Measurements from ENCODE around the gene TCERG1.

The TCERG1 gene

DNA sequence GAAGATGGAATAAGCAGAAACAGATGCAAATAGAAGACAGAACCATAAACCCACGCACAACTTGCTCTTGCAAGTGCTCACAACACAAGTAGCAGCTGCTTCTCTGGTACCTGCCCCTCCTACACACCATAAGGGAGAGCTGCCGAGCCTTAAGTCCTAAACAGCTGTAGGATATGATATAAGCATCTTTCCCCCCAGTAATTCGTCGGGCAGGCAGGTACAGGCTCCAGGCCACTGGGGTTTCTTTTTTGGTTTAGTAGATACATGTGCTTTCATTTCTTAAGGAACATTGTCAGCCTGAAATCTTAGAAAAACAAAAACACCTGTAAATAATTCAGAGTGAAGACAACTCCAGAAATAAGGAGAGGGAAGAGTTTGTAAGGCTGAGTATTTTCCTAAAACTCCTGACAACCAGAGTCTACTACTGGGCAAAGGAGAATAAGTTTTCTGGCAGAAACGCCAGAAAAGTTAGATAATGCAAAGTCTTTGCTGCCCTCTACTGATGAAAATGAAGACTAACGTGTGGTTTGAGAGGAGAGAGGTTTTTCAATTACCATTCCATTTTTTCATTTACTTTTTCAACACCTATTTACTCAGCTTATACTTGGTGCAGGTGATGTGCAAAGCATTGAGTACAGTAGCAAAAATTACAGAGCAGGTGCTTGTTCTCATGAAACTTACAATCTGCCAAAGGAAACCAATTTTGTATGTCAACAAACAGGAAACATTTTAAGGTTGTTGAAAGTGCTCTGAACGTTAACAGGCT, 20.1 kb upstream of the TCERG1 start:
- no peaks in the 10 kb centered on the region; the same call in 1 of the 2 replicates for H3K27me3 ChIP-seq (replicated peaks; ENCODE audit: control insufficient read depth, insufficient read depth, low read length)
- TF ChIP-seq, protein P1, sequence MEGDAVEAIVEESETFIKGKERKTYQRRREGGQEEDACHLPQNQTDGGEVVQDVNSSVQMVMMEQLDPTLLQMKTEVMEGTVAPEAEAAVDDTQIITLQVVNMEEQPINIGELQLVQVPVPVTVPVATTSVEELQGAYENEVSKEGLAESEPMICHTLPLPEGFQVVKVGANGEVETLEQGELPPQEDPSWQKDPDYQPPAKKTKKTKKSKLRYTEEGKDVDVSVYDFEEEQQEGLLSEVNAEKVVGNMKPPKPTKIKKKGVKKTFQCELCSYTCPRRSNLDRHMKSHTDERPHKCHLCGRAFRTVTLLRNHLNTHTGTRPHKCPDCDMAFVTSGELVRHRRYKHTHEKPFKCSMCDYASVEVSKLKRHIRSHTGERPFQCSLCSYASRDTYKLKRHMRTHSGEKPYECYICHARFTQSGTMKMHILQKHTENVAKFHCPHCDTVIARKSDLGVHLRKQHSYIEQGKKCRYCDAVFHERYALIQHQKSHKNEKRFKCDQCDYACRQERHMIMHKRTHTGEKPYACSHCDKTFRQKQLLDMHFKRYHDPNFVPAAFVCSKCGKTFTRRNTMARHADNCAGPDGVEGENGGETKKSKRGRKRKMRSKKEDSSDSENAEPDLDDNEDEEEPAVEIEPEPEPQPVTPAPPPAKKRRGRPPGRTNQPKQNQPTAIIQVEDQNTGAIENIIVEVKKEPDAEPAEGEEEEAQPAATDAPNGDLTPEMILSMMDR (IDR thresholded peaks at IDR 0.05; ENCODE audit: insufficient read depth, low read length, poor library complexity, severe bottlenecking): peak; percentile 63
- no peaks in the 10 kb centered on the region for H3K36me3 ChIP-seq (ENCODE audit: control insufficient read depth, insufficient read depth, low read length)
- no peak for DNase-seq (ENCODE audit: extremely low read depth, insufficient read length)
- H3K4me3 ChIP-seq (replicated peaks; ENCODE audit: low read depth, low read length): no peak overlapping the region

DNA sequence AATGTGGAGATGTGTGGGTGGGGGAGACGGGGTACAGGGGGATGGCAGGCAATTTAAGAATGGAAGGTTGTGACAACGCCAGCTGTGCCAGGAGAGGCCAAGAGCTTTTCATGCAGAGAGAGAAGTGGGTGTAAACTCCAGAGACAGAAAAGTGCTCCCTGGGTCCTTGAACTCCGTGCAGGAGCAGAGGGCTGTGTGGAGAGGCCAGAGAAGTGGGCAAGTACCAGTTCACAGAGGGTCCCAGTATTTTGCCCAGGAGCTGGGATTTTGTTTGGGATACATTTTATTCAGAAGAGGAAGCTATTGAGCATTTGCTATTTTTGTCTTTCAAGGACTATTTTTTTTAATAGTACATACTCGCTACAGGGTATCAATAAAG, 19.5 kb upstream of the TCERG1 start:
- TF ChIP-seq, protein P1 (IDR thresholded peaks at IDR 0.05; ENCODE audit: insufficient read depth, low read length, poor library complexity, severe bottlenecking): no peak
- no peak for DNase-seq (ENCODE audit: extremely low read depth, insufficient read length)
- Histone ChIP-seq H3K4me3 (replicated peaks; ENCODE audit: low read depth, low read length) (no peak overlapping the region), H3K36me3 (ENCODE audit: control insufficient read depth, insufficient read depth, low read length) (no peaks in the 10 kb centered on the region), H3K27me3 (replicated peaks; ENCODE audit: control insufficient read depth, insufficient read depth, low read length) (no peaks in the 10 kb centered on the region; the same call in none of the 2 replicates)

DNA sequence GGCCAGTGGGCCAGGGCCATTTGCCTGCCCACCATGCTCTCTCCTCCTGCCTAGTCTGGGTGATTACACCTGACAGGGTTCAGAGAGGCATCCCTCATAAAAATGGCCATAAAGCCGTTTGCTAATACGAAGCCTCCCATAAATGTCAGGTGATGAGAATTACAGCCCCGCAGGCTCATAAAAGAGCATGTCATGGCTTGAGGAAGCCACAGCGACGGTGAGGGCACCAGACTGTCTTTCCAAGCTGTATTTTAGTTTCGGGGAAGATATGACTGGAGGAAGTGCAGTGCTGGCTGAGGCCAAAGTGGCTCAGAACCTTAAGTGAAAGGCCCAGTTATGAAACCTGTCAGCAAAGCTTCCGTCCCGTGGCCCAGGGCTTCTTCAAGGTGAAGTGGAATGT, 18.5 kb upstream of the TCERG1 start:
- no peak for DNase-seq (ENCODE audit: extremely low read depth, insufficient read length)
- Histone ChIP-seq H3K27me3 (replicated peaks; ENCODE audit: control insufficient read depth, insufficient read depth, low read length) (no peaks in the 10 kb centered on the region; the same call in none of the 2 replicates), H3K4me3 (replicated peaks; ENCODE audit: low read depth, low read length) (no peak overlapping the region), H3K36me3 (ENCODE audit: control insufficient read depth, insufficient read depth, low read length) (no peaks in the 10 kb centered on the region)
- TF ChIP-seq, protein P1 (IDR thresholded peaks at IDR 0.05; ENCODE audit: insufficient read depth, low read length, poor library complexity, severe bottlenecking): no peak

DNA sequence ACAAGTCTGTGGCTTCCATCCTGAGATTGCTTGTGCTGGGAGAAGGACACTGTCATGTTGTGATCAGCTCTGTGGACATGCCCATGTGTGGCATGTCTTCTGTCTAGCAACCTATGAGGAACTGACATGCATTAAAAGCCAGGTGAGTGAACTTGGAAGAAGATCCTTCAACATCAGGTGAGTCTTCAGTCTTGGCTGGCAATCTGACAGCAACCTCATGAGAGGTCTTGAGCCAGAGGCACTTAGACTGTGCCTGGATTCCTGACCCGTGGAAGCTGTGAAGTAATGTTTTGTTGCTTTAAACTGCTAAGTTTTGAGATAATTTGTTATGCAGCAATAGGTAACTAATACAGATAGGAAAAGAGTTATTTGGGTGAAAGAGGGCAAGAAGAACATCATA, 6.8 kb upstream of the TCERG1 start:
- TF ChIP-seq, protein P1 (IDR thresholded peaks at IDR 0.05; ENCODE audit: insufficient read depth, low read length, poor library complexity, severe bottlenecking): no peak
- Histone ChIP-seq H3K36me3 (ENCODE audit: control insufficient read depth, insufficient read depth, low read length) (no peaks in the 10 kb centered on the region), H3K27me3 (replicated peaks; ENCODE audit: control insufficient read depth, insufficient read depth, low read length) (no peaks in the 10 kb centered on the region), H3K4me3 (replicated peaks; ENCODE audit: low read depth, low read length) (no peak overlapping the region)
- DNase-seq (ENCODE audit: extremely low read depth, insufficient read length): no peak

DNA sequence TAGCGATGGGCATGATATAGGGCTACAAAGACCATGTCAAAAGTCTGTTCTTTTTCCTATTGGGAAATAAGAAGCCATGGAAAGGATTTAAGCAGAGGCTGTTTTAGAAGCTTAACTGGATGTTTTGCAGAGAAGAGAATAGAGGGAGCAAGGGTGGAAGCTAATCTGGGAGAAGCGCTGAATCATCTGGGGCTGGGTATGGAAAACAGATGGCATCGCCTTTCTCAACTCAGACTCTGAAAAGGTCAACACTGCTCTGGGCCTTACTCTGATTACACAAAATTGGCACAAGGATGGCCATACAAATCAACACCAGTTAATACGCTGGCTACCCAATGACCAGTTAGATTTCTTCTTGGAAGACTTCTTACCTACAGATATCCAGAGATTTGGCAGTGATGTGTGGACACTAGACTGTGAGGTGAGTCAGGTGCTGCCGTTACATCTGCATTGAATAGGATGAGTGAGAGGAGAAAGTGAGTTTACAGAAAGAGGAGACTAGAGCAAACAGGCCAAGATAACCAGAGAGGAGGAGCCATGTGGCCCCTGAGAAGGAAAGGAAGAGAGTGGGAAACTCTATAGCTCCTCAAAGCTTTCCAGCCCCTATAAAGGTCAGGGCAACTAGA, 6.2 kb upstream of the TCERG1 start:
- DNase-seq (ENCODE audit: extremely low read depth, insufficient read length): no peak
- no peaks in the 10 kb centered on the region for H3K36me3 ChIP-seq (ENCODE audit: control insufficient read depth, insufficient read depth, low read length)
- TF ChIP-seq, protein P1 (IDR thresholded peaks at IDR 0.05; ENCODE audit: insufficient read depth, low read length, poor library complexity, severe bottlenecking): no peak

More for the DNA sequence above, 6.2 kb upstream of the TCERG1 start:
- H3K27me3 ChIP-seq (replicated peaks; ENCODE audit: control insufficient read depth, insufficient read depth, low read length): no peaks in the 10 kb centered on the region
- no peak overlapping the region for H3K4me3 ChIP-seq (replicated peaks; ENCODE audit: low read depth, low read length)

All from GM06990 (cell line).